HG02938 (cell line): ENCODE data around the gene PRPH.
"Not testable (repeated sequence)": the region's sequence is repeated elsewhere in the genome, so short reads cannot be mapped to it uniquely, and the experiment has no call there.

ENCODE experiments used
- ATAC-seq: cut with Tn5 transposase; IDR thresholded peaks from one replicate; pipeline ENCODE4 v1.9.1; 2021; ENCODE audit warnings: mild to moderate bottlenecking, moderate library complexity; ENCODE audit not compliant: unreplicated experiment

Gene PRPH

GRCh38 chr12:49332441-49332861, 37.5 kb downstream of the PRPH start:
- no peak for ATAC-seq

DNA sequence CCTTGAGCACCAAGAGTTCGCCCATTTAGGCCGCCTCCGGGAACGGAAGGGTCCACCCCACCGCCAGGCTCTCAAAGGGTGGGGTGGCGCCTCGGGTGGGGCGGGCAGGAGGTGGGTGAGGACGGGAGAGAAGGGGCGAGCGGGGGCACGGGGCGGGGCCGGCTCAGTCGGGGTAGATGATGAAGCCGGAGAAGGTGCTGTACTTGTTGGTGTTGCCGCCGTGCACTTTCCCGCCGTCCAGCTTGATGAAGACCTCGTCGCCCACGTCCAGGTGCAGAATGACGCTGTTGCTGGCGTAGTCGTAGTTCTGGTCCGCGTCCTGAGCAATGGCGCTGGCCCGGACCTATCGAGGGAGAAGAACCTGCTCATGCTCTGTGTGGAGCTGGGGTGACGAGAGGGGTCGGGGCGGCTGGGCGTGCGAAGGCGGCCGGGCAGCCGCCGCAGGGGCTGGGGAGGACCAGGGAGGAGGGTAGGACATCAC, 38.0 kb downstream of the PRPH start:
- ATAC-seq = no peak

DNA sequence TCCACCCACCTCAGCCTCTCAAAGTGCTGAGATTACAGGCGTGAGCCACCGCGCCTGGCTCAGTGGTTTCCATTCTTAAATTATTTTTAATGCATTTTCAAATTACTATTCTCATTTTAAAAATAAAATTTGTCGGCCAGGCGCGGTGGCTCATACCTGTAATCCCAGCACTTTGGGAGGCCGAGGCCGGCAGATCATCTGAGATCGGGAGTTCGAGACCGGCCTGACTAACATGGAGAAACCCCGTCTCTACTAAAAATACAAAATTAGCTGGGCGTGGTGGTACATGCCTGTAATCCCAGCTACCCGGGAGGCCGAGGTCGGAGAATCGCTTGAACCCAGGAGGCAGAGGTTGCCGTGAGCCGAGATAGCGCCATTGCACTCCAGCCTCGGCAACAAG, 38.8 kb downstream of the PRPH start:
- ATAC-seq = not testable (repeated sequence)

DNA sequence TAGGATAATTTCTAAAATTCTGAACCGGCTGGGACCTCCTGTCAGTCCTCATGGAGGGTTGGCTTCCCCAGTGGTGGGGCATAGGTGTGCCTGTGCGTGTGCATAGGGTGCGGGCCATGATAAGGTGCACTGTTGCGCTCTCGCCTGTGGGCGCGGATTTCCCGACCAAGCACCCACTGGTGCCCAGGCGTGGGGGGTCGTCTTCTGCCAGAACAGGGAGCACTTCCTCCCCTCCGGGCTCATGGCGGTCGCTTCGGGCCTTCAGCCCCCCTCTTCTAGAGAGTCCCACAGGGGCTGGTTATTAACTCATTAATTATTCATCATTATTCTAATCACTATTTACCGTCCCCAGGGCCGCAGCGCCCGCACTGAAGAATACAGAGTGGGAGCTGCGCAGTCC, 39.3 kb downstream of the PRPH start:
- no peak for ATAC-seq

- no peak for ATAC-seq
These were observed 39.7 kb downstream of the PRPH start for GRCh38 chr12:49334681-49335080.

DNA sequence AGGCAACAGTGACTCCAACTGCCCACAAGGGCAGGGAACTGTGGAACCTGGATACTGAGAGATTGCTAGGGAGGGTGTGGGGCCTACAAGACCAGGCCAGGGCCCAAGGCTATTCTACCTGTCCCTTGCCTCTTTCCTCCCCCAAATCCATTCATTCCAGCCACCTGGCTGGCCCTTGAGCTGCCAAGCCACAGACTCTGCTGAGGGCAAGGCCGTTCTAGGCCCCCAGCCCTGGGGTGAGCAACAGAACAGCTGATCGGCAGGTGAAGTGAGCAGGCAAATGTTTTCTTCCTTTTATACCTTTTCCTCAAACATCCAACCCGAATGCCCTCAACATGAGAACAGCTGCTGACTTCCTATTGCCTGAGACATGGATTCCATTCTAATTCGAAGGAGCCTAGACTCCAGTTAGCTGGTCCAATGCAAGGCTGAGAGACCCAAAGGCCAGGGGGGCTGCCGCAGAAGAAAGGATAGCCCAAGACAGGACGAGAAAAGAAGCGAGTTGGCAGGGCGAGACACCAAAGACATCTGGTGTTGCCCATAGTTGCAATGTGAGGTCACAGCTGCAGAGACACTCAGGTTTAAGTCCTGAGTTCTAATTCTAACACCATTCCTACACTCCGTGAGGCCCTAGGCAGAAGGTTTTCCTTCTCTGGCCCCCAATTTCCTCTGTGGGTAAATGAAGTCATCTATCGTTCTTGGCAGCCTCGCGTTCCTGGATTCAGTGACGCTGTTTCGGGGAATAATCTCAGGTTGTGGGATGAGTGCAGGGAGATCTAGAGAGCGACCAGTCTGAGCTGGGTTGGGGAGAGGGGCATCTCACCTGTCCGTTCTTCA, 40.4 kb downstream of the PRPH start:
- no peak for ATAC-seq

- ATAC-seq = no peak
These were observed 41.2 kb downstream of the PRPH start for GRCh38 chr12:49335955-49336644.

DNA sequence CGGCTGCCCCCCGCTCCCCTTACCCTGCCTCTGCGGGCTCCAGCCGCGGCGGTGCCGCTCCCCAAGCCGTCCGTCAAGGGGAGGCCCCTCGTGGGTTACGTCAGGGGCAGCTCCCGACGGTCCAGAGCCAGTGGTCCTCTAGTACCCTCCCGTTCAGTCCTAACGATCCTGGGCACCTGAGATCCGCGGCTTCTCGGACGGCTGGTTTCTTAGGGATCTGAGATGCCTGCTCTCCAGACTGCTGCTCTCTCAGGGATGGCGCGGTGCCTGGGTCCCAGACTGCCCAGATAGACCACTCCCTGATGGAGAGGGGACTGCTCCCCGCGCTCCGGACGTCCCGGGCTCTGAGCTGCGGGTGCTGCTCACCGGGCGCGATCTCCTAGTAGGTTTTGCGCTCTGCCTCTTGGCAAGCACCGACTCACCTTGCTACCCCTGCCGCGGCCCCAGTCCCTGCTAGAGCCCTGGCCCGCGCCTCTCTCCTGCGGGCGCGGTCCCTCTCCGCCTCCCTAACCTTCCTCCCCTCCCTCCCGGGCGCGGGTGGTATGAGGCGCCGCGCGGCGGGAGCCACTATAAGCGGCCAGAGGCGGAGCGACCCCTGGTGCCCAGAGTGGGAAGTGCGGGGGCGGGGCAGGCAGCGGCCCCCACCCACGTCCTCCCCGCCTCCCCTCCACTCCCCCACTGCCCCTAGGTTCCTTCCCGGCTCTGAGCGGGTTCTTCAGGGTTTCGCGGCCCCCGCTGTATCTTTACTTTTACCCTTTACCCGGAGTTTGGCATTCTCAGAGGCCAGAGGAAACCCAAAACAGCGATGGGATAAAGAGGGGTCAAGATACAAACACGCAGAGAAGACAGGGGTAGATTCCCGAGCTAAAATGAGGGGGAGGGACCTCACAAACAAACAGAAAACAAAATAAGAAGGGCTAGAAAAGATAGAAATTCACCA, 42.0 kb downstream of the PRPH start, which contains the start of gene C1QL4:
TSS of gene C1QL4 (minus strand) at position 544 of the 940 bp plus-strand sequence. CDS start 711 bp downstream, outside the sequence.
- no peak for ATAC-seq

GRCh38 chr12:49338830-49339463, 44.0 kb downstream of the PRPH start:
- no peak for ATAC-seq

DNA sequence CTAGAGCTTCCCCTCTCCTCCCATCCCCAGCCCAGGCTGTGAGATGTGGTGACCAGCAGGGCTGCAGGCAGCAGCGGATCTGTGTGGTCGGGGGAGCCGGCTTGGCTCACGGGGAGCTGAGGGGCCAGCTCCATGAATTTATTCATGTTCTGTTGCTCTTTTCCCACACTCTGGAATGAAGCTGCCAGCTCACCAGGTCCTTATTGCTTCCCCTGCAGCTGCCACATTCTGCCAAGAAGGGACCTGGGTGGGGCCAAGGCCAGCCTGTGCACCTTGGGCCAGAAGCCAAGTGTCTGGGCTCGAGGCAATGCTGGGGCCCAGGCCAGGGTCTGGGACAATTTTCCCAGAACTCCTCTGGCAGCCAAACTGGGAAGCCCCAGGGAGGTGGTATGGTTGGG, 44.5 kb downstream of the PRPH start:
- ATAC-seq = no peak

DNA sequence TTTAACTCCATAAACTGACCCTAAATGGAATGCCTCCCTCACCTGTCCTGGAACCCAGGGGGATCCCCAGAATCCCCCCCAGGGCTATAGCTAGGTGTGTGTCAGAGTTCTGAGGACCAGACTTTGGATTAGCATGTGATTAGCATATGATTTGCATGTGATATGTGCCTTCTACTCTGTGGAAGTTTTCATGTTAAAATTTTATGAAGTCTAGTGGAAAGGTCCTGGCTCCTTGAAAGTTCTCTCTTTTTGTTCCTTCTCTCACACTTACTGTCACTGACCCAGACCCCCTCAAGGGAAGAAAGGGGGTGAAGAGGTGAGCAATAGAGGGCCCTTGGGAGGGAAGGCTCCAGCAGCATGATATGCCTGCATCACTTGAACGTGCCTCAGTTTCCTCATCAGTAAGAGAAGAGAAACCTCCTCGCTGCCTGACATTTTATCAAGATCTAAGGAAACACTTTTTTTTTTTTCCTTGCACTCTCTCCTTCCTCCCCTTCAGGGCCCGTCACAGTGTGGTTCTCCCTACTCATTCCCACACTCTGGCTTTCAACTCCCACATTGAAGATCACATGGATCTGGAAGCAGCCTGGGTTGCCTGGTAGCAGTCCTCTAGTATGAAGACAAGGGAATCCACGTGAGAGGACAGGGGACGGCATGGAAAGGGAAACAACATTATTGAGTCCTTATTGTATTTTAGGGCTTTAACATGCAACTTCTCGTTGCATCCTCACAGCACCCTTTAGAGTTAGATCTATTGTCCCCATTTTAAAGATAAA, 45.3 kb downstream of the PRPH start:
- no peak for ATAC-seq

DNA sequence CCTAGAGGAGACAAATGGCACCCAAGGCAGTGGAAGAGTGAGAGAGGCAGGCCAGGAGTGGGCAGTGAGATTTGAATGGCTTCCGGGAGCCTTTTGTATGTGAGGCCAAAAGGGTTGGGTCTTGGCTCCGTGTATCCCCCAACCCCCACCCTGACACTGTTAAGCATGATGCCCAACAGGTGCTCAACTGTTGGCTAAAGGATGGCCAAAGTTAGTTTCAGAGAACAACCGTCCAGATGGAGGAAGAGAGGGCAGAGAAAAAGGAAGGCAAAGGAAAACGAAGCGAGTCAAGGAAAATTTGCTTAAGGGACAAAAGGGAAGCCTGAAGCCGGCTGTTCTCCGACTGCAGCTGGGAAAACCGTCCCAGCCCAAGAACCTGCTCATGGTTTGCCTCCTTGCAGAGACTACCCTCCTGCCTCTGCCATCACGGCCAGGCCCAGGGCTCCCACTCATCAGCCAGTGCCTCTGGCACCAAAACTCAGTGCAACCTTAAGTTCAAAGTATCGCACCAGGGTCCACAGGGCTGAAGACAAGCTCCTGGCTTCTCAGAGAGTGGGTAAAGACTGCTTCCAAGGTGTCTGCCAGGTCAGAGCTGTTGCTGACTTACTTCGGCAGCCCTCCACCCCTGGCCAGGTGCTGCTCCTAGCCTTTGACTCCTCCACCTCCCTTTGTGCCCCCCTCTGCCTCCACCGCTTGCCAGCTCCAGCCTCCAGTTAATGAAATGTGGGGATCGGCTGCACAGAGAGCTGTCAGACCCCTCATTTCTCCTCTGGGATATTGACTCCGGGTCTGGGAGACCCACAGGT, 46.2 kb downstream of the PRPH start:
- no peak for ATAC-seq

GRCh38 chr12:49341777-49342065, 46.8 kb downstream of the PRPH start:
- no peak for ATAC-seq

GRCh38 chr12:49342066-49342913, 47.3 kb downstream of the PRPH start:
- ATAC-seq = no peak

GRCh38 chr12:49342914-49343731, 48.2 kb downstream of the PRPH start:
- no peak for ATAC-seq

GRCh38 chr12:49344486-49345050, 49.6 kb downstream of the PRPH start:
- no peak for ATAC-seq
